D721Med (cell line): ENCODE measurements around the gene SLC1A2.

Experiments used
- DNase-seq: peaks from one replicate; pipeline ENCODE4 v3.0.0; 2011; ENCODE audit warnings: low spot score; ENCODE audit not compliant: insufficient read length
- FAIRE-seq: peaks from 2 replicates; lab custom pipeline; 2011; peaks lifted over from hg19 to GRCh38; lab: Jason Lieb, UNC
- TF ChIP-seq, protein P1 (sequence below): IDR thresholded peaks from 2 replicates; pipeline ENCODE4 v1.5.1; 2012; ENCODE audit warnings: mild to moderate bottlenecking, control low read depth; ENCODE audit not compliant: insufficient read depth; ENCODE audit errors: missing control alignments

Gene SLC1A2

DNA sequence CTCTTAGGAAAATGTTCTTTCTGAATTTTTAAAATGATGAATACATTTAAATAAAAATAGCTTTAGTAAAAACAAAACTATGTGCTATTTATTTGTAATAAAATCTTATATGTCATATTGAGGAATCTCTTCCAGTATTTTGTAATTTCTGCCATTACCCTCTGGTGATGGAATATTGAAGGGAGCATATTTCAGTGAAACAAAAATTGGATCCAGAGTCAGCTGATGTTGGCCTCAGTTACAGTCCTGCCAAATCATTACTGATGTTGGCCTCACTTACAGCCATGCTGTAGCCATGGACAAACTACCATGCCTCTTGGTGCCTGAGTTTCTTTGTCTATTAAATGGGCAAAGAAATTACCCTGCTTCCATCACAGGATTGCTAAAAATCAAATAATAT lies 133.2 kb downstream of the SLC1A2 start:
- TF ChIP-seq, protein P1, sequence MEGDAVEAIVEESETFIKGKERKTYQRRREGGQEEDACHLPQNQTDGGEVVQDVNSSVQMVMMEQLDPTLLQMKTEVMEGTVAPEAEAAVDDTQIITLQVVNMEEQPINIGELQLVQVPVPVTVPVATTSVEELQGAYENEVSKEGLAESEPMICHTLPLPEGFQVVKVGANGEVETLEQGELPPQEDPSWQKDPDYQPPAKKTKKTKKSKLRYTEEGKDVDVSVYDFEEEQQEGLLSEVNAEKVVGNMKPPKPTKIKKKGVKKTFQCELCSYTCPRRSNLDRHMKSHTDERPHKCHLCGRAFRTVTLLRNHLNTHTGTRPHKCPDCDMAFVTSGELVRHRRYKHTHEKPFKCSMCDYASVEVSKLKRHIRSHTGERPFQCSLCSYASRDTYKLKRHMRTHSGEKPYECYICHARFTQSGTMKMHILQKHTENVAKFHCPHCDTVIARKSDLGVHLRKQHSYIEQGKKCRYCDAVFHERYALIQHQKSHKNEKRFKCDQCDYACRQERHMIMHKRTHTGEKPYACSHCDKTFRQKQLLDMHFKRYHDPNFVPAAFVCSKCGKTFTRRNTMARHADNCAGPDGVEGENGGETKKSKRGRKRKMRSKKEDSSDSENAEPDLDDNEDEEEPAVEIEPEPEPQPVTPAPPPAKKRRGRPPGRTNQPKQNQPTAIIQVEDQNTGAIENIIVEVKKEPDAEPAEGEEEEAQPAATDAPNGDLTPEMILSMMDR = no peak
- DNase-seq = no peak
- FAIRE-seq = no peak

DNA sequence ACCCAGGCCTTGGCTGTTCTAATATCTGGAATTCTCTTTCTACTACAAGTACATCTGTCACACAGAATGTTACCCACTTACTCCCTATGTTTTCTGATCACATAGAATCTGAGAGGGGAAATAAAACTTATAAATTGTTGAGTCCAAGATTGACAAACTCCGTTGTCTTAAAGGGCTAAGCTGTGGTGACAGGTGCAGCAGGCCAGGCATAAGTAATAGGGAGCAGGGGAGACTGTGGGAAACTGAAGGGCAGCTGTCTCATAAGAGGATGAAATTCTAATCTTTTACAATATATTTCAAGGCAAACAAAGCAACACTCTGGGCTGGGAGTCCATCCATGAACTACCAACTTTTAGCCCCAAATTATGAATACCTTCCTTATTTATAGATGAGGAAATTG lies 133.9 kb downstream of the SLC1A2 start:
- TF ChIP-seq, protein P1 = no peak
- FAIRE-seq (no peak), DNase-seq (no peak)

DNA sequence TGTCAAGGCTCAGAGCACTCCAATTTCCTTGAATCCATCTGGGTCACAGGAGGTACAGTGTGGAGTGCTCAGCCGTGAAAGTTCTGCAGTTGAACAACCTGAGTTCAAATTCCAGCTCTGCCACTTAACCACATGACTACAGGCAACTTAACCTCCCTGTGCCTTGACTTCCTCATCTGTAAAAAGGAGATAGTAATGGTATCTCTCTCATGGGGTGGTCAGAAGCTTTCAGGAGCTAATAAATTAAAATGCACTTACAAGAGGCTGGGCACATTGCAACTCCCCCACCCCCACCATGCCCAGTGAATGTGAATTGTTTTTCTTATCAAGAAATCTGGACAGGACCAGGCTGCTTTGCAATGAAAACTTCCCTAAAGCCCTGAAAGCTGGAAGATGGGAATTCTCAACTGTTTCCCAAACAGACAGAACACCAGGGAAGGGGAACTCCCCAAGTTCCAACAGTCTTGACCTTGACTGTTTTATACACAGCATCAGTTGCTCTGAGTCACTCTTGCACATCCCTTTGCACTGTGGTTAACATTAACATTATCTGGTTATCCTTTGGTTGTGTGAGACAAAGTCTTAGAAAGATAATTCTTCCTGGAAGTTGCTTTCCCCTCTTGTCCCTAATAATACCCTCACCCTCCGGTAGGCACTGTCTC lies 137.0 kb downstream of the SLC1A2 start:
- FAIRE-seq = no peak
- TF ChIP-seq, protein P1 = no peak
- no peak for DNase-seq

DNA sequence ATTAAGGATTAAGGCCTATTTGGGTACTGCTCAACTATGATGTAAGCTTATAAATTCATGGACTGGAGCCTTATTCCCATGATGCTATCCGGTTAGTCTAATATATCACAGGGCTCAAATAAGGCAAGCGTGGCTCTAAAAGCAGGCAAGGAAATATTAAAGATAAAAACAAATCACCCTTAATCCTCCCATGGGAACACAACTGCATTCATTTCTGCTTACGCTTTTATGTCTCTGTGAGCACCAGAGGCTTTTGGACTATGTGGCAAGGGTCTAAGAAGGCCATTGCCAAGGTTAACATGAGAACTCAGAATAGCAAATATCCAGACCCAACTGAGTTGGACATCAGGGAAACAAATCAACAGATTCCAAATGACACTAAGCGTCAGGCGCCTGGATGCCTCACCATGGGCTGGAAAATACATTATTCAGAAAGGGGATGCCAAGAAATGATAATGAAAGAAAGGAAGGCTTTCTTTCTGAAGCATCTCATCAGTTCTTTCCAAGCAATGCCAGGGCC lies 138.1 kb downstream of the SLC1A2 start:
- FAIRE-seq = no peak
- TF ChIP-seq, protein P1 = no peak
- DNase-seq = no peak

DNA sequence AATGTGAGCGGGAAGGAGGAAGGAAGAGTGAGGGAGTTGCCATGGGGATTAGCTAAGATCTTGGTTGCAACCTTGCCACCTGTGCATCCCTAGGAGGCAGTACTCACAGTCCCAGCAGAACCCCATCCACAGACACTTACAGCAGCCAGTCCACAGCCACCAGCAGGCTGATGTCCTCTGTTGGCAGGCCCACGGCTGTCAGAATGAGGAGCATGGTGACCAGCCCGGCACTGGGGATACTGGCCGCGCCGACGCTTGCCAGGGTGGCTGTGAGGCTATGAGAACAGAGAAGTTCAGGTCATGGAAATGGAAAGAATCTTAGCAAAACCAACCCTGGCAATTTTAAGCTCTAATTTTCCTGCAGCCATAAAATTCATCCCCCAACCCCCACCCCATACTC lies 138.6 kb downstream of the SLC1A2 start:
- DNase-seq = no peak
- FAIRE-seq = no peak
- TF ChIP-seq, protein P1 = no peak

DNA sequence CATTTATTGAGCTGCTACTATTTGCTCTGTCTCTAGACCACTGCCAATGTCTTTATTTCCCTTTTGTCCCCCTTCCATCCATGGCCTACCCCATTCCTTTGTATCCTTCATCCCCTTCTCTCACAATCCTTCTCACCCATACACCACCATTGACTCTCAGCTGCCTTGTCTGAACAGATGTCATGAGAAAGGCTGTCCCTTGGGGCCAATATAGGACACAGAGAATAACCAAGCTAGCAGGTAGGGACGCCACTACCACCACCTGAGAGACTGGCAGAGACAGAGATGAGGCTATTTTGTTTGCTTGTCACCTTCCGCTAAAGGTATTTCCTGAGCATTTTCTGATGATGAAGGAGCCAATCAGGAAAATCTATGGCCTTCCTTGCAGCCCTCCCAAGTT lies 141.5 kb downstream of the SLC1A2 start:
- FAIRE-seq = no peak
- TF ChIP-seq, protein P1 = no peak
- DNase-seq = no peak
